Measurements from ENCODE around the gene AOX1. TPM values are rescaled to one million over a fixed set of nuclear protein-coding genes. Genes with fewer than 3 reads are reported as not detected.
"Not testable (repeated sequence)": the region's sequence is repeated elsewhere in the genome, so short reads cannot be mapped to it uniquely, and the experiment has no call there.

Gene AOX1
- polyA plus RNA-seq, 1 of the 3 experiments (the other 2 are of a cell fraction) = 3.3 TPM

DNA sequence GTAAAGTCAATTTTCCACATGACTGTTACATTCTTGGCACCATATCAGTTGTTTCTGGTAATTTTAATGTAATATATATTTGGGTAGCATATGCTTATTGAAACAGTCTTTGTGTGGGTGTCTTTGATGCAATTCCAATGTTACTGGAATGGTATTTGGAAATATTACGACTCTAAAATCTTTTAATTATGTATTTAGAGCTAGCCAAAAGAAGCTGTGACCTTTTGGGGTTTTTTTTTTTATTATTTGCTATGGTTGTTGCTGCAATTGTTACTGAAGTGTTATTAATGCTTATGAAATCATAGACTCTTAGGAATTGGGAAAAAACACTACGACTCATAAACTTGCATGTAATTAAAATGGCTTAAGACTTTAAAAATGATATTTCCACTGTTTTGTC is 95.9 kb downstream of the AOX1 start:
- ChIA-PET CTCF (no interaction called here), POLR2A (no interaction called here)
- Histone ChIP-seq H3K36me3 (replicated peaks in 1 of 2; ENCODE audit: control insufficient read depth in 1 of 2, insufficient read depth in 2 of 2, low read length in 1 of 2) (no peaks in the 10 kb centered on the region), H3K9me3 (no peaks in the 10 kb centered on the region), H3F3A (replicated peaks; ENCODE audit: insufficient read depth) (peaks cover 3% of the 10 kb centered on the region), H3K27me3 (ENCODE audit: insufficient read depth) (no peaks in the 10 kb centered on the region; the same call in 1 of the 2 replicates), H3K79me2 (ENCODE audit: insufficient read depth) (no peaks in the 10 kb centered on the region), H3K4me1 (ENCODE audit: control insufficient read depth in 1 of 2, insufficient read depth in 2 of 2, low read depth in 1 of 2, low read length in 1 of 2) (no peaks in the 10 kb centered on the region), H3K4me2 (no peak overlapping the region), H2AFZ (ENCODE audit: low read depth) (no peak overlapping the region), H3K9me2 (no peaks in the 10 kb centered on the region), H3K27ac (ENCODE audit: low read depth in 2 of 2, low read length in 1 of 2) (no peak overlapping the region), H4K20me1 (ENCODE audit: insufficient read depth) (no peaks in the 10 kb centered on the region), H3K4me3 (ENCODE audit: low read depth in 2 of 2, low read length in 1 of 2) (no peak overlapping the region), H3K9ac (no peak overlapping the region)
- TF ChIP-seq TAF1 (IDR thresholded peaks at IDR 0.05; ENCODE audit: borderline replicate concordance, low read depth, low read length) (no peak), ZBTB33 (IDR thresholded peaks at IDR 0.05; ENCODE audit: borderline replicate concordance, low read depth) (no peak), EP300 (IDR thresholded peaks at IDR 0.05; ENCODE audit: borderline replicate concordance in 1 of 2, low read depth in 1 of 2, low read length in 1 of 2) (no peak), EZH2phosphoT487 (IDR thresholded peaks at IDR 0.05; ENCODE audit: borderline replicate concordance, low read depth) (no peak), MEF2A (IDR thresholded peaks at IDR 0.05; ENCODE audit: borderline replicate concordance, low read depth) (no peak), POLR2AphosphoS5 (IDR thresholded peaks at IDR 0.05; ENCODE audit: low read depth, low read length) (no peak), MAX (IDR thresholded peaks at IDR 0.05; ENCODE audit: low read depth) (no peak)
- DNase-seq = no peak
- WGBS (ENCODE audit: low lambda C conversion rate) = 70% methylated on average over 2 of the region's 2 CpGs

GRCh38 chr2:200682407-200682806 is 96.6 kb downstream of the AOX1 start:
- H3K9me3 ChIP-seq; H3K27ac ChIP-seq (ENCODE audit: low read depth in 2 of 2, low read length in 1 of 2); DNase-seq; H3F3A ChIP-seq (replicated peaks; ENCODE audit: insufficient read depth); H3K4me3 ChIP-seq (ENCODE audit: low read depth in 2 of 2, low read length in 1 of 2); CTCF ChIA-PET; H3K9ac ChIP-seq; H3K79me2 ChIP-seq (ENCODE audit: insufficient read depth); POLR2A ChIA-PET; H3K4me2 ChIP-seq; H4K20me1 ChIP-seq (ENCODE audit: insufficient read depth); H3K9me2 ChIP-seq; H2AFZ ChIP-seq (ENCODE audit: low read depth); H3K27me3 ChIP-seq (ENCODE audit: insufficient read depth); H3K36me3 ChIP-seq (replicated peaks in 1 of 2; ENCODE audit: control insufficient read depth in 1 of 2, insufficient read depth in 2 of 2, low read length in 1 of 2); H3K4me1 ChIP-seq (ENCODE audit: control insufficient read depth in 1 of 2, insufficient read depth in 2 of 2, low read depth in 1 of 2, low read length in 1 of 2): not testable (repeated sequence)
- 81% methylated on average over 3 of the region's 5 CpGs for WGBS (ENCODE audit: low lambda C conversion rate)
